Activated CD8-positive, alpha-beta memory T cell treated with anti-CD3 and anti-CD28 coated beads, Interleukin-2, amount 50 U/mL, for 48 hours (primary cell): ENCODE results near the gene LOXHD1.

Source experiments
- DNase-seq: peaks from one replicate; pipeline ENCODE4 v3.0.0-alpha.2; 2020

Gene LOXHD1

GRCh38 chr18:46445522-46446313, 211.3 kb downstream of the LOXHD1 start:
- DNase-seq: no peak

DNA sequence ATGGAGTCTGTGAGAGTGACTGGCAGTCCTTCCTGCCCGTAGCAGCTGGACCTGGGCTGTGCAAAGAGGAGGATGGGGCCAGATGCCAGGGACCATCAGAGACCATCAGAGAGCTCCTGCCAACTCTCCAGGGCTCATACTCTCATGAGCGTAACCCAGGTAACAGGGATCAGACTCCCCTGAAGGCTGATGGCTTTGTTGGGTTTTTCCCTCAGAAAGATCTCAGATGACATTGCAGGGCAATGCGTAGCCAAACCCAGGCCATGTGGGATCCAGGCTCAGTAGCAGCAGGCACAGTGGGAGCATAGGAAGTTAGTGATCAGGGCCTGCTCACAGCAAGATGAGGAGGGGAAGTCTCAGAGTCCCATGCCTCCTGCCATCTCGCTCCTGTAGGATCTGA, 218.0 kb downstream of the LOXHD1 start:
- no peak for DNase-seq

DNA sequence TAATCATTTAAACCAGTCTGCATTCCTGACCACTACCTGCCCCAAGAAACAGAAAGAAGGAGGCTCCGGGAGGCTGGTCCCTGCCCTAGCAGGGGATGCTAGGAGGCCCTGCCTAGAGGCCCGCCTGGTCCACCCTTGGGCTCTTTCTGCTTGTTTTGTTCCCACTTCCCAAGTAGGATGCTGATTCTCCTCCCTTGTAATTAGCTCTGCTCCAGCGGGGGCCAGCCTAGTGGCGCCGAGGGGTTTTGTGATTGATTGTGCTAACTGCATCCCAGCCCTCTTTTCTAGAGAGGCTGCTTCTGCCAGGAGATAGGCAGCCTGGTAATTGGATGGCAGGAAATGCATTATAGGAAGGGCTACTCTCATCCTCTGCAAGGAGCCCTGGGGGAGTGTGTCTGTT, 220.0 kb downstream of the LOXHD1 start:
- DNase-seq: no peak

- no peak for DNase-seq
These were observed 220.4 kb downstream of the LOXHD1 start for GRCh38 chr18:46436621-46437020.

DNA sequence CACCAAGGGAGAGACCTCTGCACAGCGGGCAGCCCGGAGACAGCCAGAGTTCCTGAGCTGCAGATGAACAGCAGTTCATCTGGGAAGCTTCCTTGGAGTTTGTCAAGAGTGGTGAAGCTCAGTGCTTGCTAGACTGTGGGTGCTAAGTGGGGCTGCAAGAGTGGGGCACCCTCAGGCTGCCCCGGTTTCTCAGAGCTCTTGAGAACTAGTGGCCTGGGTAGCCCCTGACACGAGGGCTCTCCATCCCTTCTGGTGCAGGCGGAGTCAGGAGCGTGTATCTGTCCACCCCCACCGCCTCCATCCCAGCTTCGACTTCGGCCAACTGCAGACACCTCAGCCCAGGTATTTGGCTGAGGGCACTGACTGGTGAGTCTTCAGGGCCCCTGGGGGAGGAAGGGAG, 222.0 kb downstream of the LOXHD1 start:
- peak; percentile 23 for DNase-seq

GRCh38 chr18:46434629-46435028, 222.4 kb downstream of the LOXHD1 start:
- DNase-seq: no peak

DNA sequence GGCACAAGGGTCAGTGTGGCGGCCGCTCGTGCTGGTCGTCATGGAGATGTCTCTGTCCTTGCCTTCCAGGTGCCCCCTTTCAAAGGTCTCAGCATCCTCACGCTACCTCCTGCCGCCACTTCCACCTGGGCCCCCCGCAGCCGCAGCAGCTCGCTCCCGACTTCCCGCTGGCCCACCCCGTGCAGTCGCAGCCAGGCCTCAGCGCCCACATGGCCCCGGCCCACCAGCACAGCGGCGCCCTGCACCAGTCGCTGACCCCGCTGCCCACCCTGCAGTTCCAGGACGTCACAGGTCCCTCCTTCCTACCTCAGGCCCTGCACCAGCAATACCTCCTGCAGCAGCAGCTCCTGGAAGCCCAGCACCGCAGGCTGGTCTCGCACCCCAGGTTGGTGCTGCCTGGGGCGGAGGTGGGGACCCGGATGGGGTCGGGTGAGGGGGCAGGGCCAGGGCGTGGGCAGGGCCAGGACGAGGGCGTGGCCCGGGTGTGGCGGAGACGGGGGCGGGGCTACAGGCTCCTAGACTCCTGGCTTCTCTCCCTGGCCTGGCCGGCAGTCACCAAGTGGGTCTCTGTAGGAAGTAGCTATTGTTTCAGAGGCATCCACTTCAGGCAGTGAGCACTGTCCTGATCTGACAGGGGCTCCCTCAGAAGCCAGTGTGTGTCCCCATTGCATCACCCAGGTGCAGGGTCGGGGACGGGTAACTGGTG, 223.7 kb downstream of the LOXHD1 start:
- no peak for DNase-seq

- DNase-seq: no peak
These were observed 225.4 kb downstream of the LOXHD1 start for GRCh38 chr18:46431522-46432171.

DNA sequence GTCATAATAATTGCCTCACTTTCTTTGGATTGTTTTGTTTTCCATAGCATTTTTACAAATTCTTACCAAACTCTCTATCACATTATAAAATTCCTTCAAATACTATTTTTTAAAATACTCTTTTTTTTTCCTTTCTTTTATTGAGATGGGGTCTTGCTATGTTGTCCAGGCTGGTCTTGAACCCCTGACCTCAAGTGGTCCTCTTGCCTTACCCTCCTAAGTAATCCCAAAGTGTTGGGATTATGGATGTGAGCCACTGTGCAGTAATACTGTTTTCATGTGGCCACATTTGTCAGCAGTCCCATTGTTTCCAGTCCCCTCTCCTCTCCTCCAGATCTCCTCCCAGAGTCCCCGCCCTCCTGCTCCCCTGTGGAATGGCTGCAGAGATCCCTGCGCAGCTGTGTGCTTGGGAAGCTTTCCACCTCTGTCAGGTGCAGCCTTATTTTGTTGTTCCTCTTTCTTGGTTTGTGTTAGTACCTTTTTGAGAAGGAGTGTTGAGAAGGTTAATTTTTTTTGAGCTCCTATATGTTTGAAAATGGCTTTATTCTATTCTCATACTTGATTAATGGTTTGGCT, 227.3 kb downstream of the LOXHD1 start:
- no peak for DNase-seq

GRCh38 chr18:46429130-46429529, 227.9 kb downstream of the LOXHD1 start:
- DNase-seq: no peak

DNA sequence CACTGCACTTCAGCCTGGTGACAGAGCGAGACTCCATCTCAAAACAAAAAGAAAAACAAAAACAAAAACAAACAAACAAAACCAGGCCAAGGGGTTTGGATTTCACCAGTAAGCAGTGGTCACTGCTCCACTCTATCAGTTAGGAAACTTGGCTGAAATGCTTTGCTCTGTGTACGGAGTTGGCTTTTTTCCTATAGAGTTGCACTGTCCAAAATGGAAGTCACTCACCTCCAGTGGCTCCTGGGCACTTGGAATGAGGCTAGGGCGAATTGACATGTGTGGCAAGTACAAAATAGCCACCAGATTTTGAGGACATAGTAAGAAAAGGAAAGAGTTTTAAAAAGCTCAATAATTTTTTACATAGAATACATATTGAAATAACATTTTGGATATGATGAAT, 228.7 kb downstream of the LOXHD1 start:
- peak; percentile 20 for DNase-seq

DNA sequence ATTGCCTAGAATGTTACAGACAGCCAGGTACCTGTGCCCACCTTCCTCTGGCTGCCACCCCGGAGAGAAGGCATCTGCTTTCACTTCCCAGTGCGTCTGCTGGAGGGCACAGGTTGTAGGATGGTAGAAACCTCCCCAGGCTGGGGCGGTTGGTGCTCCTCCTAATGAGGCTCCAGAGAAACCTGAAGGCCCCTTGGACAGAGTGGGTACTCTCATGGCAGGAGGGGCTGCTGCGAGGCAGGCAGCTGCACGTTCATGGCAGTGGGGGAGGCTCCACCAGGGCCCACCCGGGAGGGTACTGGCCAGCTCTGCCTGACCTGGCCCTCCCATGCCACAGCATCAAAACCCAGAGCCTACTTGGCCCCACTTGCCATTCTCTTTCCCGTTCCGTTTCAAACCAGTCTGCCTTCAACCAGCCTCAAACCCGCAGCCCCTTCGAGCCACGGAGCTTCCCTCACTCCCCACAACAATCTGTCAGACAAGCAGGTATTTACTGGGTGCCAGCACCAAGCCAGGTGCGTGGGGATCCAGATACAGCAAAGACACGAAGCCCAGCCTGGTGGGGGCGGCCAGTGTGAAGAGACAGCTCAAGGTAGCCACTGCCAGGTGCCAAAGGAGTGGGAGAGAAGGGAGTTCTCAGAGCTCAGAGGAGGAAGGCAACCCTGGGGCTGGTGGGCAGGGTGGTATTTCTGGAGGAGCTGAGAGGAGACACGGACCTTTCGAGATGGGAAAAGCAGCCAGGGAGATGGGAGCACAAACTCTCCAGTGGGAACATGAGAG, 229.6 kb downstream of the LOXHD1 start:
- DNase-seq: peak; percentile 29
